Peyer's patch (tissue), 4 donors: ENCODE results near the gene LPIN1.

Source experiments
- CTCF ChIP-seq, 6 experiments: fragments of 450-650 bp in 4 of 6; fragments of 200-600 bp in 2 of 6; sonication (generic) in 1 of 6; IDR thresholded peaks; one replicate each; pipeline ENCODE4 v1.5.1; 2017 to 2019; ENCODE audit warnings: antibody characterized with exemption in 6 of 6, mild to moderate bottlenecking in 3 of 6, moderate library complexity in 1 of 6
- POLR2A ChIP-seq, 2 donors: fragments of 450-650 bp; IDR thresholded peaks; one replicate each; pipeline ENCODE4 v1.5.1; 2017; ENCODE audit warnings: antibody characterized with exemption in 2 of 2, mild to moderate bottlenecking in 2 of 2, moderate library complexity in 2 of 2

GRCh38 chr2:11701206-11701605 is 45.2 kb upstream of the LPIN1 start:
- TF ChIP-seq CTCF (IDR thresholded peaks at IDR 0.05) = no peak
- TF ChIP-seq POLR2A (IDR thresholded peaks at IDR 0.05) = no peak
